Right forelimb (tissue), 1 donor: ENCODE data around the gene BCAS1.
"Not testable (repeated sequence)": the region's sequence is repeated elsewhere in the genome, so short reads cannot be mapped to it uniquely, and the experiment has no call there.

Experiments used
- DNase-seq: peaks from one replicate; pipeline ENCODE4 v3.0.0-alpha.2; 2018

BCAS1 gene

DNA sequence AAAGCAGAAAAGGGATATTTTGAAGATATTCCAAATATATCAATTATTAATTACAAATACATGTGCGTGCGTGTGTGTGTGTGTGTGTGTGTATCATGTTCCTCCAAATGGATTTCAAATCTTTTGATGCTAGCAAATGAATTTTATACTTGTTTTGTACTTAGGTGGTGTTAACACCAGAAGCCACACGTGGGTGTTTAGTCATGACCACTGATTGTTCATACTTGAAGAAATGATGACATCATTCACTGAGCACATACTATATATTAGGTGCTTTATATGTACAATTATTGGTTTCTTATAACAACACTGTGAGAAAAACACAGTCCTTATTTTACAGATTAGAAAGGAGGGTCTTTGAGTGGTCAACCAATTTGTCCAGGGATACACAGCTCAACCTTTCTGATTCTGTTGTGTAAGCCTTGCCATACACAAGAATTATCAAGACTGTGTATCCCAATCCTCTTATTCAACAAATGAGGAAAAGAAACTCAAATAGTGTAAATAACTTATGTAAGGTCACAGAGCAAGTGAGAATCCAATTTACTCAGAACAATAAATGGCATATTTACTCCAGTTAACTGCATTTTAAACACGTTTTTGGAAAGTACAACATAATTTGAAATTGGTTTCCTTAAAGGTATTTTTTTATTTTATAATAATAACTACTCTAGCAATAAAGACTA, 88.5 kb downstream of the BCAS1 start:
- no peak for DNase-seq

DNA sequence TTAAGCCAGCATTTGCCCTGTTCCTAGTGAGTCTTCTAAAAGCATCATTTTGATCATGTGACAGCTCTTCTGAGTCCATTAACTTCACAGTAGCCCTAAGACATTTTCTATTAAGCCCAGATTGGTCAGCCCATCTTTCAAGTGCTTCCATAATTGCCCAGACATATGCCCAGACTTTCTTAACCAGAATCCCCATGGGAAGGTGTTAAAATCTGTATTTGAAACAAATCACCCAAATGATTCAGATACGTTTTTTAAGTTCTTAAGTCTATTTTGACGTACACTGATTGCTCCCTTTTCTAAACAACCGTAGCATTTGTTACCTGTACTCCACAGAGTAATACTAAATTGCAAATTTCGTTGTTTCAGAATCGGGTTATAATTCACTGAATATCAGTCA, 89.3 kb downstream of the BCAS1 start:
- DNase-seq = no peak

GRCh38 chr20:53980031-53980465, 90.3 kb downstream of the BCAS1 start:
- DNase-seq = no peak

- no peak for DNase-seq
These were observed 91.9 kb downstream of the BCAS1 start for GRCh38 chr20:53978497-53978896.

DNA sequence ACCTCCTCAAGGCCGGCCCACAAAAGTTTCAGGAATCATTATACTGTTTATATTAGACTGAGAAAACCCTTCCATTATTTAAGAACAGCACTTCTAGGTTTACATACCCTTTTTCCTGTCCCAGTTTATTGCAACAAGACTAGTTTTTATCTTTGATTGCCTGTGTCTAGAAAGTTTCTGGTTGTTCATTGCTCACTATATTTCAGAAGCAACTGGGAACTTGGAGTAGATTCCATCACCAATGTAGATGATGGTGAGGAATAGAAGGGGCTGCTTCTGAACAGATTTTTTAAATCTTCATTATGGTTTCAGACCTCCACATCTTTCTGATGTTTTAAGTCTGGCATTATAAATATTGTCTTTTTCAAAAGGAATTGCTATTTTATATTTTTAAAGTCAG, 93.0 kb downstream of the BCAS1 start:
- no peak for DNase-seq

DNA sequence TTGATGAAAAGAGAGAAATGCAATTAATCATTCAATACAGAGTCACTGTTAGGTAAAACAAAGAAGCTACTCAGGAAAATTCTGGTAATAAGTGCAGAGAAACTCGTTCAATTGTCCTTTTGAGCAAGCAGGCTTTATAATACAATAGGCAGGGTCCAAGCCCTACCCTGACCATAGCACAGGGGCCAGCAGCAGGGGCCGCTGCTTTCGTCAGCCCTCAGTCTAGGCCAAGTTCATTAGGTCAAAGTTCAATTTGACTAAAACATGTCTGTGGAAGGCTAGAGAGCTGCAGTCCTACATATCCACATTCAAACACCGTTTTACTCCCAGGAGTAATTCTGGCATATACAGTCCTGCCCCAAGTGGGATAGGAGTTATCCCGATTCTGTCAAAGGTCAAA, 94.6 kb downstream of the BCAS1 start:
- DNase-seq = no peak

GRCh38 chr20:53974785-53975555, 95.4 kb downstream of the BCAS1 start:
- DNase-seq = no peak

DNA sequence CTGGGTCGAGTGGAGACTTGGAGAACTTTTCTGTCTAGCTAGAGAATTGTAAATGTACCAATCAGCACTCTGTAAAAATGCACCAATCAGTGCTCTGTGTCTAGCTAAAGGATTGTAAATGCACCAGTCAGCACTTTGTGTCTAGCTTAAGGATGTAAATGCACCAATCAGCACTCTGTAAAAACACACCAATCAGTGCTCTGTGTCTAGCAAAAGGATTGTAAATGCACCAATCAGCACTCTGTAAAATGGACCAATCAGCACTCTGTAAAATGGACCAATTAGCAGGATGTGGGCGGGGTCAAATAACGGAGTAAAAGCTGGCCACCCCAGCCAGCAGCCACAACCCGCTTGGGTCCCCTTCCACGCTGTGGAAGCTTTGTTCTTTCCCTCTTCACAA, 96.5 kb downstream of the BCAS1 start:
- DNase-seq = not testable (repeated sequence)

DNA sequence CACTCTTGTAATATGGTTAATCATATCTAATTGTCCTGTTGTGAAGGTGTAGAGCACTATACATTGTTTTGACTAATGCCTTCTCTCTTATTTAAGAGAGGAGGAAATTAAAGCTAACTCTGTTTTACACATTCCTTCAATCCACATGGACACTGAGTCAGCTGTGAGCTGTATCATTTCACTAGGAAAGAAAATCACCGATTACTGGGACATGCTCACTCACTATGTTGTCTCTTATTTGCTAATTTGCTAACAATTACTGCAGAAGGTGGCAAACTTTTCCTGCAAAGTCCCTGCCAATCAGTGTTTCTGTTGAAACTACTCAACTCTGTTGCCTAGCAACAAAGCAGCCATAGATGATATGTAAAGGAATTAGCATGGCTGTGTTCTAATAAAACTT, 98.2 kb downstream of the BCAS1 start:
- DNase-seq = no peak

DNA sequence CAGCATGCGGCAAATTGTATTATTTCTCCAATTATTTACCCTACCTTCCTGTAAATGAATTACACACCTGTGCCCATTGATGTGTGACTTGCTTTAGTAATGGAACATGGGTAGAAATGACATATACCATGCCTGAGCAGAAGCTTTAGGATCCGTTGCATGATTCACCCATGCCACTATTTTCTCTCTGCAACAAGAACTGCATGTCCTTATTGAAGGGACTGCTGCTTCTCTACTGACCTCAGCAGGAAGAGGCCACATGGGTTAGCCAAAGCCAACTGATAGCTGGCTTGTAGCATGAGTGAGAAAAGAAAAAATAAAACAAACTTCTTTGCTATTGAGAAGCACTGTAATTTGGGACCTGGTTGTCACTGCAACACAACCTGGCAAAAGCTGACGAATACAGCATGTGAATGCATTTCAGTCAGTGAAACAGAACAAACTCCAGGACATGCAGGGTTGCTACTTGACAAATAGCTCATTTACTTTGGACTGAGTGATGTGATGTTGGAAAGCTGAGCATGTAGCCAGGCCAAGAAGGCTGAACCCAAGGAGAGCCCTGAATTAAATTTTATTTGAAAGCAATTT, 99.2 kb downstream of the BCAS1 start:
- DNase-seq = no peak

DNA sequence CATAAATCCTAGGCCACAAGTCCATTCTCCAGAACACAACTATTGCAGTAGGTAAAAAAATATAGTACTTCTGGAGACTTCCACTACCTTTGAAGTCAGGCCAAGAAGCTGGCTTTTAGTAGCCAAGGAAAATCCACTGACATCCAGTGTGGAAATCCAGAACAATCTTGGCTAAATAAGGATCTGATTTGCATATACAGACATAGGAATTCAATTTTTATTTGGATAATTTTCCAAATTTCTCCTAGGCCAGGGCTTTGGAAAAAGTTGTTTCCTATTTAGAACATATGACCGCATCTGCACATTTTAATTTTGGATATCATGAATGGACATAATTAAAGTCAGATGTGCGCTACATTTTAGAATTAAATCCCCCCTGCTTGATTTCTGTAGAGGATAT, 100.2 kb downstream of the BCAS1 start:
- DNase-seq = no peak

DNA sequence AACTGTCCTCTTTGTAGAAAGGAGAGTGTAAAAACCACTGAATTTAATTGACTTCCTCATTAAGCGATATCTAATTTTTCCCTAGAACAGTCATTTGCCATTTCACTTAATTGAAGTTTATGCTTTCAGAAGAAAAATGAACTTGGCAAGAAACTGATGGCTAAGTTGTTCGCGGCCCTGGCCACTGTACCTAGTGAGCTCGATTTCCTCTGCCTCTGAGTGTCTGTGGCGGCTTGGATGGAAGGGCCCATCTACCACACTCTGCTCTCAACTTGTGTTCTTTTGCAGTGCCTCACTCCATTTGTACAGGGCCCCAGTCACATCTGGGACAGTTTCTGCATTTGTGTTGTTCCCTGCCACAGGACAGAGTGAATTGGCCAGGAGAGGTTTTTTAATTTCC, 102.9 kb downstream of the BCAS1 start:
- no peak for DNase-seq

- DNase-seq = no peak
These were observed 103.5 kb downstream of the BCAS1 start for GRCh38 chr20:53966774-53967398.

- no peak for DNase-seq
These were observed 105.7 kb downstream of the BCAS1 start for GRCh38 chr20:53964501-53965253.

- no peak for DNase-seq
These were observed 106.3 kb downstream of the BCAS1 start for GRCh38 chr20:53964067-53964466.

DNA sequence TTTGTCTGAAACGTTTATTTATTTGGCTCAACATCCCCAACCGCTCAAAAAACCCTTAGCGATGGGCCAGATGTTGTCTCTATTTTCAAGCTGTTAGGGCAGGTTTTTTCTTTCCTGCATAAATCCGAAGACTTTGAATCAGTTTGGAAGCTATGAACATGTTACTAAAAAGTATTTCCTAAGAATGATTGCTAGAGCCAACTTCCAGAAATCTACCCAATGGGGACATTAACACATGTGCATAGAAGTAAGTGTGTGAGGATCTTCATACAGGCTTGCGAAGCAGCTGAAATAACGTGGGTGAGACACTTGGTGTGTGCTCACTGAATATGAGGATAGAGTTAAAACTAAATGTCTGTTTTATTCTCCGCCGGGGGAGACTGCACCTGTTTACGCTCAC, 106.8 kb downstream of the BCAS1 start:
- DNase-seq = no peak

DNA sequence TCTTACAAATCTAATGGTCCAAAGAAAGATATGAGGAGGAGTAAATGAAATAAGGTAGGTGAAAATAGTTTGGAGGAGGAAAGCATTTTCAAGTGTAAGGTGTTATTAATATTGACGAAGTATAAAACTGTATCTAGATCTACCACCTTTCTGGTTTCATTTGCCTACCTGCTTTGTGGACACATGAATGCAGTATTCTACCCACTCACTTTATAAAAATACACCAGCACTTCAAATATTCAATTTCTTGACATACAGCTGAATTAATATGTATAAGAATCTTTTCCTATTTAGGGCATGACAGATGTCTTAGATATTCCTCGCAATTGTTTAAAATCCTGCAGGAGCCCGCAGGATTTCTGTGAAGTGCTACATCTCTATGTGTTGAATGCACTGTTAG, 108.0 kb downstream of the BCAS1 start:
- no peak for DNase-seq

GRCh38 chr20:53961527-53961926, 108.9 kb downstream of the BCAS1 start:
- no peak for DNase-seq

GRCh38 chr20:53960579-53961272, 109.7 kb downstream of the BCAS1 start:
- DNase-seq = no peak

DNA sequence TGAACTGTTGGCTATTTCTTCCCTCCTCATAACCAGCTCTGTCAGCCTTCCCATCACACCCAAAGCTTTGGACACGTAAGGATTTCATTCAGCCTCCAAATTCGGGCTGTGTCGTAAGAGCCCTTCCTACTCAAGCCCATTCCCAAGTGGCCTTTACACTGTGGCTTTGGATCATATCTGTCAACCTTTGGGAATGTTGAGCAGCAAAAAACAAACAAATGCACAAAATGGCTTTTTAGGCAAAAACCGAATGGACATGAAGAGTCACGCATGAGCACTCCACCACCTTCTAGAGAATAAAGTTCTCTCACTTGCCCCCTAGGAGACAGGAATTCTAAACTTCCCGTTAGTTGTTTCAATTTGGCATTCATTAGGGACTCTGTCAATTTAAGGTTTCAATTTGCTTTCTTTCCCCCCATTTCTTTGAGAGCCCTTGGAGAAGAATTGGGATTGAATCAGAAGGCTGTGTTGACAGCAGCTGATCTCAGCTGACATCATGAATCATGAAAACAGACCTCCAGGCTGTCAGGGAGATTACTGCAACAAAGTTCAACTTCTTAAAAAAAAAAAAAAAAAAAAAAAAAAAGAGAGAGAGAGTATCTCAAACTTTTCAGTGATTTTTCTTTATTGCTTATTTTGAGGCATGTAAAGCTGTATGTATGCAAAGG, 110.3 kb downstream of the BCAS1 start:
- no peak for DNase-seq

GRCh38 chr20:53958260-53958659, 112.1 kb downstream of the BCAS1 start:
- DNase-seq = no peak
